ENCODE results near the gene TMEM74B.

DNA sequence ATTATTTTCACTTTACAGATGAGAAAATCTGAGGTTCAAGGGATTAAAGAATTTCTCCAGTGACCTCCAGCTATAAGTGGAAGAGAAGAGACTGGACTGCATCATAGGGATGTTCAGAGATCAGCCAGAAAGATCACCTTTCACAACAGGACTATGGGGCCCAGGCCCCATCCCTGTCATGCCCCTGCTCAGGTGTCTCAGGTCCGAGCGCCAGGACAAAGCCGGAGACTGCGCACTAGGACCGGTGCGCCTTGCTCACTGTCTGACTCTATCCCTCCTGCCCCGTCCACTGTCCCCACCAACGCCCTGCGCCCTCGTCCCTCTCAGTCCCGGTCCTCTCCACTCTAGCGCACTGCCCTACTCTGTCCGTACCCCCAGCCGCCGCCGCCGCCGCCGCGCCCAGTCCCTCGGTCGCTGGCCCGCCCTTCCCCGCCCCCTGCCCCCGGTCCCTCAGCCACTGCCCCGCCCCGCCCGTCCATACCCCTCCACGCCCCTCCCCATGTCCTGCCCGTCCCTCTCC is 40.5 kb upstream of the TMEM74B start:
- TF ChIP-seq GATAD2B (conservative IDR thresholded peaks at IDR 0.05; ENCODE audit: low read depth) (no peak), MYC (IDR thresholded peaks at IDR 0.05; ENCODE audit: insufficient read depth, insufficient read length, insufficient replicate concordance, low read length, severe bottlenecking) (no peak), SMAD5 (IDR thresholded peaks at IDR 0.05; ENCODE audit: low read depth) (no peak), POLR2A (IDR thresholded peaks at IDR 0.05; ENCODE audit: low read depth, low read length) (no peak), POLR2AphosphoS5 (IDR thresholded peaks at IDR 0.05; ENCODE audit: low read length) (no peak), CTCF (IDR thresholded peaks at IDR 0.05 in 2 of 3, conservative IDR thresholded peaks at IDR 0.05 in 1 of 3; ENCODE audit: control insufficient read depth in 2 of 3, extremely low read depth in 1 of 3, insufficient read depth in 1 of 3, low read depth in 3 of 3, low read length in 3 of 3) (no peak), SREBF1 (IDR thresholded peaks at IDR 0.05; ENCODE audit: low read length) (no peak), HDAC2 (IDR thresholded peaks at IDR 0.05) (no peak), NFYB (IDR thresholded peaks at IDR 0.05; ENCODE audit: insufficient read depth, low read depth, low read length) (no peak), ASH2L (IDR thresholded peaks at IDR 0.05; ENCODE audit: borderline replicate concordance, low read depth) (no peak), CREB1 (IDR thresholded peaks at IDR 0.05; ENCODE audit: low read depth) (no peak), MTA2 (IDR thresholded peaks at IDR 0.05; ENCODE audit: low read depth) (no peak)
- TF ChIP-seq, protein P1, sequence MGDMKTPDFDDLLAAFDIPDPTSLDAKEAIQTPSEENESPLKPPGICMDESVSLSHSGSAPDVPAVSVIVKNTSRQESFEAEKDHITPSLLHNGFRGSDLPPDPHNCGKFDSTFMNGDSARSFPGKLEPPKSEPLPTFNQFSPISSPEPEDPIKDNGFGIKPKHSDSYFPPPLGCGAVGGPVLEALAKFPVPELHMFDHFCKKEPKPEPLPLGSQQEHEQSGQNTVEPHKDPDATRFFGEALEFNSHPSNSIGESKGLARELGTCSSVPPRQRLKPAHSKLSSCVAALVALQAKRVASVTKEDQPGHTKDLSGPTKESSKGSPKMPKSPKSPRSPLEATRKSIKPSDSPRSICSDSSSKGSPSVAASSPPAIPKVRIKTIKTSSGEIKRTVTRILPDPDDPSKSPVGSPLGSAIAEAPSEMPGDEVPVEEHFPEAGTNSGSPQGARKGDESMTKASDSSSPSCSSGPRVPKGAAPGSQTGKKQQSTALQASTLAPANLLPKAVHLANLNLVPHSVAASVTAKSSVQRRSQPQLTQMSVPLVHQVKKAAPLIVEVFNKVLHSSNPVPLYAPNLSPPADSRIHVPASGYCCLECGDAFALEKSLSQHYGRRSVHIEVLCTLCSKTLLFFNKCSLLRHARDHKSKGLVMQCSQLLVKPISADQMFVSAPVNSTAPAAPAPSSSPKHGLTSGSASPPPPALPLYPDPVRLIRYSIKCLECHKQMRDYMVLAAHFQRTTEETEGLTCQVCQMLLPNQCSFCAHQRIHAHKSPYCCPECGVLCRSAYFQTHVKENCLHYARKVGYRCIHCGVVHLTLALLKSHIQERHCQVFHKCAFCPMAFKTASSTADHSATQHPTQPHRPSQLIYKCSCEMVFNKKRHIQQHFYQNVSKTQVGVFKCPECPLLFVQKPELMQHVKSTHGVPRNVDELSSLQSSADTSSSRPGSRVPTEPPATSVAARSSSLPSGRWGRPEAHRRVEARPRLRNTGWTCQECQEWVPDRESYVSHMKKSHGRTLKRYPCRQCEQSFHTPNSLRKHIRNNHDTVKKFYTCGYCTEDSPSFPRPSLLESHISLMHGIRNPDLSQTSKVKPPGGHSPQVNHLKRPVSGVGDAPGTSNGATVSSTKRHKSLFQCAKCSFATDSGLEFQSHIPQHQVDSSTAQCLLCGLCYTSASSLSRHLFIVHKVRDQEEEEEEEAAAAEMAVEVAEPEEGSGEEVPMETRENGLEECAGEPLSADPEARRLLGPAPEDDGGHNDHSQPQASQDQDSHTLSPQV (IDR thresholded peaks at IDR 0.05): no peak
- TF ChIP-seq, protein P2, sequence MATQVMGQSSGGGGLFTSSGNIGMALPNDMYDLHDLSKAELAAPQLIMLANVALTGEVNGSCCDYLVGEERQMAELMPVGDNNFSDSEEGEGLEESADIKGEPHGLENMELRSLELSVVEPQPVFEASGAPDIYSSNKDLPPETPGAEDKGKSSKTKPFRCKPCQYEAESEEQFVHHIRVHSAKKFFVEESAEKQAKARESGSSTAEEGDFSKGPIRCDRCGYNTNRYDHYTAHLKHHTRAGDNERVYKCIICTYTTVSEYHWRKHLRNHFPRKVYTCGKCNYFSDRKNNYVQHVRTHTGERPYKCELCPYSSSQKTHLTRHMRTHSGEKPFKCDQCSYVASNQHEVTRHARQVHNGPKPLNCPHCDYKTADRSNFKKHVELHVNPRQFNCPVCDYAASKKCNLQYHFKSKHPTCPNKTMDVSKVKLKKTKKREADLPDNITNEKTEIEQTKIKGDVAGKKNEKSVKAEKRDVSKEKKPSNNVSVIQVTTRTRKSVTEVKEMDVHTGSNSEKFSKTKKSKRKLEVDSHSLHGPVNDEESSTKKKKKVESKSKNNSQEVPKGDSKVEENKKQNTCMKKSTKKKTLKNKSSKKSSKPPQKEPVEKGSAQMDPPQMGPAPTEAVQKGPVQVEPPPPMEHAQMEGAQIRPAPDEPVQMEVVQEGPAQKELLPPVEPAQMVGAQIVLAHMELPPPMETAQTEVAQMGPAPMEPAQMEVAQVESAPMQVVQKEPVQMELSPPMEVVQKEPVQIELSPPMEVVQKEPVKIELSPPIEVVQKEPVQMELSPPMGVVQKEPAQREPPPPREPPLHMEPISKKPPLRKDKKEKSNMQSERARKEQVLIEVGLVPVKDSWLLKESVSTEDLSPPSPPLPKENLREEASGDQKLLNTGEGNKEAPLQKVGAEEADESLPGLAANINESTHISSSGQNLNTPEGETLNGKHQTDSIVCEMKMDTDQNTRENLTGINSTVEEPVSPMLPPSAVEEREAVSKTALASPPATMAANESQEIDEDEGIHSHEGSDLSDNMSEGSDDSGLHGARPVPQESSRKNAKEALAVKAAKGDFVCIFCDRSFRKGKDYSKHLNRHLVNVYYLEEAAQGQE (IDR thresholded peaks at IDR 0.05; ENCODE audit: low read depth, low read length): no peak

Data from GM12878 (cell line).